GM12891 (cell line): ENCODE data around the gene TXNDC5.

Source experiments
- DNase-seq: peaks from one replicate; pipeline ENCODE4 v3.0.0; 2011; ENCODE audit warnings: low spot score; ENCODE audit not compliant: insufficient read length
- FAIRE-seq: peaks from 2 replicates; lab custom pipeline; 2011; peaks lifted over from hg19 to GRCh38; lab: Jason Lieb, UNC
- PAX5 ChIP-seq: IDR thresholded peaks from 2 replicates; pipeline ENCODE4 v1.6.1; 2011; ENCODE audit warnings: low read length, moderate library complexity, mild to moderate bottlenecking; ENCODE audit not compliant: insufficient read depth, severe bottlenecking
- POLR2A ChIP-seq: IDR thresholded peaks from 2 replicates; pipeline ENCODE4 v1.6.1; 2011; ENCODE audit warnings: low read depth, low read length, control low read depth
- POLR2AphosphoS5 ChIP-seq: IDR thresholded peaks from 2 replicates; pipeline ENCODE4 v1.6.1; 2011; ENCODE audit warnings: low read depth, low read length, control low read depth
- POU2F2 ChIP-seq: IDR thresholded peaks from 2 replicates; pipeline ENCODE4 v1.6.1; 2011; ENCODE audit warnings: low read depth, mild to moderate bottlenecking, control low read depth, low read length, moderate library complexity
- SPI1 ChIP-seq: IDR thresholded peaks from 2 replicates; pipeline ENCODE4 v1.6.1; 2011; ENCODE audit warnings: low read depth, low read length, control low read depth
- TAF1 ChIP-seq: IDR thresholded peaks from 2 replicates; pipeline ENCODE4 v1.6.1; 2011; ENCODE audit warnings: low read depth, low read length, control low read depth

The TXNDC5 gene

GRCh38 chr6:7906741-7907140, 3.8 kb downstream of the TXNDC5 start:
- no peak for FAIRE-seq
- TF ChIP-seq PAX5: no peak
- no peak for TF ChIP-seq SPI1
- TF ChIP-seq POLR2A: no peak
- no peak for TF ChIP-seq POLR2AphosphoS5
- DNase-seq: no peak

GRCh38 chr6:7905416-7905815, 5.2 kb downstream of the TXNDC5 start:
- FAIRE-seq (no peak), DNase-seq (no peak)
- TF ChIP-seq PAX5 (no peak), TAF1 (no peak), SPI1 (no peak)

GRCh38 chr6:7904654-7905319, 5.8 kb downstream of the TXNDC5 start:
- FAIRE-seq (no peak), DNase-seq (no peak)
- TF ChIP-seq POLR2A: no peak
- TF ChIP-seq PAX5: no peak
- no peak for TF ChIP-seq POU2F2
- TF ChIP-seq POLR2AphosphoS5: no peak
- TF ChIP-seq SPI1: no peak
- TF ChIP-seq TAF1: no peak

GRCh38 chr6:7903673-7904072, 6.9 kb downstream of the TXNDC5 start:
- FAIRE-seq (no peak), DNase-seq (no peak)
- TF ChIP-seq POU2F2 (no peak), SPI1 (no peak), PAX5 (no peak), TAF1 (no peak), POLR2A (no peak), POLR2AphosphoS5 (no peak)

GRCh38 chr6:7902867-7903266, 7.7 kb downstream of the TXNDC5 start:
- no peak for TF ChIP-seq SPI1
- TF ChIP-seq POLR2AphosphoS5: no peak
- TF ChIP-seq POLR2A: no peak
- TF ChIP-seq POU2F2: no peak
- no peak for TF ChIP-seq PAX5
- TF ChIP-seq TAF1: no peak
- DNase-seq (no peak), FAIRE-seq (no peak)

- FAIRE-seq: no peak
- TF ChIP-seq POLR2A (no peak), PAX5 (no peak), TAF1 (no peak), POU2F2 (no peak), SPI1 (no peak), POLR2AphosphoS5 (no peak)
- no peak for DNase-seq
Observed at GRCh38 chr6:7902221-7902620, 8.4 kb downstream of the TXNDC5 start.

GRCh38 chr6:7901780-7902179, 8.8 kb downstream of the TXNDC5 start:
- DNase-seq (no peak), FAIRE-seq (no peak)
- TF ChIP-seq SPI1: no peak
- TF ChIP-seq POLR2AphosphoS5: no peak
- TF ChIP-seq POU2F2: no peak
- TF ChIP-seq TAF1: no peak
- no peak for TF ChIP-seq POLR2A
- TF ChIP-seq PAX5: no peak

- FAIRE-seq: no peak
- no peak for DNase-seq
- TF ChIP-seq POU2F2 (no peak), SPI1 (no peak), POLR2AphosphoS5 (no peak), POLR2A (no peak), PAX5 (no peak), TAF1 (no peak)
Observed at GRCh38 chr6:7901056-7901455, 9.5 kb downstream of the TXNDC5 start.

GRCh38 chr6:7900621-7901020, 10.0 kb downstream of the TXNDC5 start:
- DNase-seq (no peak), FAIRE-seq (no peak)
- no peak for TF ChIP-seq POLR2A
- TF ChIP-seq SPI1: no peak
- no peak for TF ChIP-seq POU2F2
- no peak for TF ChIP-seq PAX5
- no peak for TF ChIP-seq POLR2AphosphoS5
- no peak for TF ChIP-seq TAF1

- no peak for DNase-seq
- no peak for FAIRE-seq
- TF ChIP-seq POLR2A (no peak), SPI1 (no peak)
Observed at GRCh38 chr6:7899889-7900213, 10.7 kb downstream of the TXNDC5 start.
